Fibroblast of lung (primary cell): ENCODE measurements around the gene SUPT3H. TPM values are rescaled to one million over a fixed set of nuclear protein-coding genes. Genes with fewer than 3 reads are reported as not detected.

Experiments used
- DNase-seq, 2 donors: peaks; one replicate each; pipeline versions ENCODE4 v3.0.0 to v3.0.0-alpha.2; 2010; ENCODE audit warnings: low read depth in 2 of 2
- H2AFZ ChIP-seq: 2 replicates; pipeline ENCODE4 v1.5.1; 2012; ENCODE audit warnings: low read length, control low read depth, inconsistent platforms
- H3K27ac ChIP-seq: 2 replicates; pipeline ENCODE4 v1.5.1; 2011; ENCODE audit warnings: low read length, control low read depth; ENCODE audit not compliant: insufficient read depth
- H3K27me3 ChIP-seq: 2 replicates; pipeline ENCODE4 v1.5.1; 2011; ENCODE audit warnings: mild to moderate bottlenecking, low read length; ENCODE audit not compliant: control insufficient read depth, insufficient read depth
- H3K36me3 ChIP-seq: 2 replicates; pipeline ENCODE4 v1.5.1; 2011; ENCODE audit warnings: low read length; ENCODE audit not compliant: control insufficient read depth, insufficient read depth
- H3K4me1 ChIP-seq: 2 replicates; pipeline ENCODE4 v1.5.1; 2011; ENCODE audit warnings: low read length; ENCODE audit not compliant: control insufficient read depth, insufficient read depth; ENCODE audit errors: extremely low read depth
- H3K4me2 ChIP-seq: 2 replicates; pipeline ENCODE4 v1.5.1; 2011; ENCODE audit warnings: low read length, control low read depth; ENCODE audit not compliant: insufficient read depth; ENCODE audit errors: extremely low read depth
- H3K4me3 ChIP-seq, 4 experiments: fragments of 200-600 bp in 1 of 4; sonication (generic) in 1 of 4; replicated peaks in 1 of 4; 2 replicates each; pipeline ENCODE4 v1.5.1; 2011 to 2016; ENCODE audit warnings: low read length in 4 of 4, low read depth in 3 of 4, mild to moderate bottlenecking in 3 of 4, control low read depth in 2 of 4, inconsistent platforms in 1 of 4, mixed read lengths in 1 of 4; ENCODE audit not compliant: insufficient read depth in 1 of 4; ENCODE audit errors: control extremely low read depth in 1 of 4
- H3K79me2 ChIP-seq: 2 replicates; pipeline ENCODE4 v1.5.1; 2012; ENCODE audit warnings: mild to moderate bottlenecking, low read length, inconsistent platforms; ENCODE audit not compliant: control insufficient read depth, insufficient read depth
- H3K9ac ChIP-seq: 2 replicates; pipeline ENCODE4 v1.5.1; 2011; ENCODE audit warnings: mild to moderate bottlenecking, low read length, control low read depth; ENCODE audit not compliant: insufficient read depth
- H3K9me3 ChIP-seq: 2 replicates; pipeline ENCODE4 v1.5.1; 2012; ENCODE audit warnings: low read depth, low read length; ENCODE audit not compliant: control insufficient read depth, insufficient read depth
- H4K20me1 ChIP-seq: 2 replicates; pipeline ENCODE4 v1.5.1; 2011; ENCODE audit warnings: low read length; ENCODE audit not compliant: control insufficient read depth, insufficient read depth; ENCODE audit errors: extremely low read depth
- CTCF ChIP-seq, 2 donors: IDR thresholded peaks in 1 of 2; conservative IDR thresholded peaks in 1 of 2; 1 replicate in 1 of 2; 2 replicates in 1 of 2; pipeline ENCODE4 v1.5.1; 2011 to 2012; ENCODE audit warnings: low read length in 2 of 2, control low read depth in 1 of 2, inconsistent platforms in 1 of 2, low read depth in 1 of 2, mild to moderate bottlenecking in 1 of 2
- EZH2 ChIP-seq: IDR thresholded peaks from 2 replicates; pipeline ENCODE4 v1.5.1; 2012; ENCODE audit warnings: low read length, control low read depth, mild to moderate bottlenecking; ENCODE audit errors: missing control alignments
- polyA plus RNA-seq, 2 donors: library from polyadenylated mRNA; depleted of rRNA in 1 of 2; stranded (reverse) in 1 of 2; unstranded in 1 of 2; fragments of >200 nt; gene quantifications; 2 replicates each; pipeline ENCODE4 v1.2.1, GENCODE V29; 2011 to 2012; ENCODE audit warnings: missing spikeins in 1 of 2
- total RNA-seq: library from RNA; depleted of rRNA; stranded (reverse); fragments of >200 nt; gene quantifications from 2 replicates; pipeline ENCODE4 v1.2.1, GENCODE V29; 2014

The SUPT3H gene
- total and polyA plus RNA-seq, 2 donors (not counting 1 experiment from before 2014, with no cell fraction given), result 8.3 to 8.5 TPM

- no peaks in the 10 kb centered on the region for H3K79me2 ChIP-seq
- DNase-seq, result no peak
- no peak overlapping the region for H3K4me3 ChIP-seq
- H3K4me1 ChIP-seq, result no peaks in the 10 kb centered on the region
- no peaks in the 10 kb centered on the region for H4K20me1 ChIP-seq
- no peak overlapping the region for H3K4me2 ChIP-seq
- H2AFZ ChIP-seq, result no peak overlapping the region
- no peak overlapping the region for H3K27ac ChIP-seq
- H3K9me3 ChIP-seq, result no peaks in the 10 kb centered on the region
- TF ChIP-seq EZH2 (no peak), CTCF (conservative IDR thresholded peaks at IDR 0.05 in 1 of 2, IDR thresholded peaks at IDR 0.05 in 1 of 2; ENCODE audit: low read depth in 1 of 2, low read length in 2 of 2) (no peak)
- H3K9ac ChIP-seq, result no peak overlapping the region
- no peaks in the 10 kb centered on the region for H3K27me3 ChIP-seq
- H3K36me3 ChIP-seq, result no peaks in the 10 kb centered on the region
These were observed 170.8 kb downstream of the SUPT3H start for GRCh38 chr6:45206793-45207492.

GRCh38 chr6:45201484-45201883, 176.2 kb downstream of the SUPT3H start:
- Histone ChIP-seq H3K4me2 (no peak overlapping the region), H3K4me3 (no peak overlapping the region), H2AFZ (no peak overlapping the region), H3K9me3 (no peaks in the 10 kb centered on the region), H3K27ac (no peak overlapping the region), H3K27me3 (no peaks in the 10 kb centered on the region), H3K79me2 (no peaks in the 10 kb centered on the region), H3K9ac (no peak overlapping the region), H4K20me1 (no peaks in the 10 kb centered on the region), H3K36me3 (no peaks in the 10 kb centered on the region), H3K4me1 (no peaks in the 10 kb centered on the region)
- TF ChIP-seq CTCF (conservative IDR thresholded peaks at IDR 0.05 in 1 of 2, IDR thresholded peaks at IDR 0.05 in 1 of 2; ENCODE audit: low read depth in 1 of 2, low read length in 2 of 2), result no peak
- no peak for TF ChIP-seq EZH2
- DNase-seq, result no peak

GRCh38 chr6:45200510-45200909, 177.2 kb downstream of the SUPT3H start:
- no peaks in the 10 kb centered on the region for H3K9me3 ChIP-seq
- no peaks in the 10 kb centered on the region for H3K27me3 ChIP-seq
- TF ChIP-seq EZH2 (no peak), CTCF (conservative IDR thresholded peaks at IDR 0.05 in 1 of 2, IDR thresholded peaks at IDR 0.05 in 1 of 2; ENCODE audit: low read depth in 1 of 2, low read length in 2 of 2) (no peak)

More at GRCh38 chr6:45200510-45200909, 177.2 kb downstream of the SUPT3H start:
- Histone ChIP-seq H3K4me3 (no peak overlapping the region), H3K36me3 (no peaks in the 10 kb centered on the region), H3K79me2 (no peaks in the 10 kb centered on the region), H3K9ac (no peak overlapping the region), H3K4me2 (no peak overlapping the region), H4K20me1 (no peaks in the 10 kb centered on the region), H3K27ac (no peak overlapping the region), H3K4me1 (no peaks in the 10 kb centered on the region), H2AFZ (no peak overlapping the region)
- DNase-seq, result no peak
